Stimulated activated CD4-positive, alpha-beta T cell treated with anti-CD3 and anti-CD28 coated beads, TNF-alpha, amount 100 ng/mL, for 4 hours (primary cell): ENCODE measurements around the gene PICK1.
"Not testable (repeated sequence)": the region's sequence is repeated elsewhere in the genome, so short reads cannot be mapped to it uniquely, and the experiment has no call there.

Experiments used
- DNase-seq, 3 experiments: peaks; one replicate each; pipeline ENCODE4 v3.0.0-alpha.2; 2020; ENCODE audit warnings: low read depth in 3 of 3

PICK1 gene

DNA sequence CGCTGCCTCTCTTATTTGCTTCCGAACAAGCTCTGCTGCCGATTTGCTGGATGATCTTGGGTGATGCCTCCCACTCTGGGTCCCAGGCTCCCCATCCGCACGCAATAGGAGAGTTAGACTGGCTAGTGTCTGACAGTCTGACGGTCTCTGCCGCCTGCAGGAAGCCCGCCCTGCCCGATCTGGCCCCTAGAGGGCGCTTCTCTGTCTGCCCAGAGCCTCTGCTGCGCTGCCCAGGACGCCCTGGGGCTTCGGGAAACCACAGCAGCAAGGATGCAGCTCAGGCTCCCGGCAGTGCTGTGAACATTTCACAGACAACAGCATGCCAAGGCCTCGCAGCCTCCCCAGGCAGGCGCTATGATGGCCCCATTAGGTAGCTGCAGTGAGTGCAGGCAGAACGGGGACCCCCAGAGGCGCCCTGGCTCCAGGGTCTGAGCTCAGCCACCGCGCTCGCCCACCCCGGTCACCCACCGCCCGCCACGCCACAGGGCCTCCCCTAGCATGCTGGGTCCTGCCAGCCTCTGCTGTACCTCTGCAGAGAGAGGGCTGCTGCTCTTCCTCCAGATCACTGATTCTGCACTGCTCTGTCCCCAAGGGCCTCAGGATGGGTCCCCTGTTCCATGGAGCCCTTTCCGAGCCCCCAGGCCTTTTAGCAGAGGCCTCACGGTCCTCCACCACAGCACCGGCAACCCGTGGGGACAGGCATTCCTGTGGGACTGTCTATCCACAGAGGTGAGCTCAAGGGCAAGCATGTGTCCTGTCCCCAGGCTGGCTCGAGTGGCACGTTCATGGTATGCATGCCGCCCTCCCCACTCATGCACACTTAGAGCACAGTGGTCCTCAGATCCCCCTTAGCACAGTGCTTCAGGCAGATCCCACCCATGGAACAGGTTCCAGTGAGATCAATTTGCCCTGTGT lies 57.5 kb downstream of the PICK1 start:
- DNase-seq: peak; percentile 50 to 62 (median 57)

GRCh38 chr22:38115423-38116205 lies 58.4 kb downstream of the PICK1 start:
- DNase-seq: no peak

GRCh38 chr22:38117556-38117955 lies 60.4 kb downstream of the PICK1 start:
- not testable (repeated sequence) for DNase-seq

GRCh38 chr22:38118182-38118581 lies 61.0 kb downstream of the PICK1 start:
- no peak for DNase-seq

DNA sequence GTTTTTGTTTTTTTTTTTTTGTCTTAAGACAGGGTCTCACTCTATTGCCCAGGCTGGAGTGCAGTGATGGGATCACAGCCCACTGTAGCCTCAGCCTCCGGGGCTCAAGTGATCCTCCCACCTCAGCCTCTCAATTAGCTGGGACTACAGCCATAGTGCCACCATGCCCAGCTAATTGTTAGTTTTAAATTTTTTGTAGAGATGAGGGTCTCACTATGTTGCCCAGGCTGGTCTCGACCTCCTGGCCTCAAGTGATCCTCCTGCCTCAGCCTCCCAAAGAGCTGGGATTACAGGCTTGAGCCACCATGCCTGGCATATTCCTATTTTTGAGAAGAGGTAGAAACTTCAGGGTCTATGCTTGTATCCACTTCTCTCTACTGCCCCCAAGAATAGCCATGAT lies 61.5 kb downstream of the PICK1 start:
- DNase-seq: not testable (repeated sequence)

DNA sequence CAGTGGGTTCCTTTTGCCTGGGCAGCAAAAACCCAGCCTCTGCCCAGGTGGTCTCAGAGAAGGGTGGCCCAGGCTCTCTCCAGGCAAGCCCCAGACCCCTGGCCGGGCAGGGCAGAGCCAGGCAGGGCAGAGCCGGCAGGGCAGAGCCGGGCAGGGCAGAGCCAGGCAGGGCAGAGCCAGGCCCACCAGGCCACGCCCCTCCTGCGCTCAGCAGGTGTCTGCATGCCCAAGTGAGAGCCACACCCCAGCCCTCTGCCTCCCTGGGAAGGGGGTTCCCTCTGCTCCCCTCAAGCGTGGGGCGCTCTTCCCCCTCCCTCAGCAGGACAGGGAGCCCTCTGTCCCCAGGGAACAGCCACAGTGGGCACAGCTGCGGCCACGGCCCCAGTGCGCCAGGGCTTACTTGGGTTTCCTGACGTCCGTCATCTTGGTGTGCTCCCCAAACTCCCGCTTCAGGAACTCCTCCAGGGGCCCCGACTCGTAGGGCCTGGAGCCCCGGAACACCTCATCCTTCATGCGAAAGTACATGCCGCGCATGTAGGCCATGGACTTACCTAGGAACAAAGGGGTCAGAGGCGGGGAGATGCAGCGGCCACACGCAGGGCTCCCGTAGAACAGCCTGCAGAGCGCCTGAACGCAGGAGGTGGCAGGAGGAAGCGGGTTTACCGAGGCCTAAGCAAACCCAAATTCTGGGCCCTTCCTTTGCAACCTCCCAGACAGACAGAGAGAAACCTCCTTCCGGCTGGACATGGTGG lies 63.3 kb downstream of the PICK1 start:
- no peak for DNase-seq

GRCh38 chr22:38122616-38123015 lies 65.4 kb downstream of the PICK1 start:
- DNase-seq: no peak

DNA sequence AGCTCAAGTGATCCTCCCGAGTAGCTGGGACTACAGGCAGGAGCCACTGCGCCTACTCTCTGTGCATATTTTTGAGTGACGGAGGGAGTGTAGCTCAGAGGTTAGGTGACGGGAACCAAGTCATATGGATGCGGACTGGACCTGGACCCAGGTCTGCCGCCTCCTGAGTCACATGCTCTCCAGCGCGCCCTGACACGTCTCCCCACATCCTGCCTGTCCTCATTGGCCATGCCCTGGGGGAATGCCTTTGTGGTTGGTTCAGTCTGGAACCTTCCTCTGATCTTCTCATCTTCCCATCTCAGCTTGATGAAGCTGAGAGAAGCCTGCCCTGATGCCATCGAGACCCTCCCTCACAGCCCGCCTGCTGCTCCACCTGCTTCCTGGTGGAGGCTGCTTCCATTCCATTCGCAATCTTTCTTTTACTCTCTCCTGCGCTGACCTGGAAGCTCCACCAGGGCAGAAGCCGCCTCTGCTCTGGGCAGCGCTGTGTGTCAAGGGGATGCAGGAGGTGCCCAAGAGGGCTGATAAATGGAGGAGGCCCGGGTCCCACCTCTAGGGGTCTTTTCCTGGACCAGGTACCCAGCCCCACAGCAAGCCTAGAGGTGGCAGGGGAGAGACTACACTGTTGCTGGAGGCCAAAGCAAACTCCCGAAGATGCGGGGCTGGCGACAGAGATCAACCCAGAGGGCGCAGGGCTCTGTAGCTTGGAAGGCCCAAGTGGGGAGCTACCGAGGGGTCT lies 67.2 kb downstream of the PICK1 start:
- DNase-seq: no peak

- DNase-seq: no peak
Observed at GRCh38 chr22:38125038-38125610, 67.9 kb downstream of the PICK1 start.
